Lung (tissue), 12 donors: Measurements from ENCODE around the gene TNFSF8. TPM values are rescaled to one million over a fixed set of nuclear protein-coding genes. Genes with fewer than 3 reads are reported as not detected.

Source experiments
- ATAC-seq: fragments of 200-7000 bp; cut with Tn5 transposase; one replicate; pipeline ENCODE4 v1.9.1; 2020; ENCODE audit warnings: moderate number of reproducible peaks; ENCODE audit not compliant: insufficient read depth, low FRiP score
- DNase-seq, 3 donors: peaks; one replicate each; pipeline ENCODE4 v3.0.0-alpha.2; 2013 to 2017
- H3K27ac ChIP-seq, 2 donors: one replicate each; pipeline ENCODE4 v1.5.1; 2013; ENCODE audit warnings: mild to moderate bottlenecking in 2 of 2, moderate library complexity in 2 of 2, control low read depth in 1 of 2, inconsistent platforms in 1 of 2, low read depth in 1 of 2, low read length in 1 of 2
- H3K27me3 ChIP-seq, 3 donors: one replicate each; pipeline ENCODE4 v1.5.1; 2013; ENCODE audit warnings: low read length in 2 of 3; ENCODE audit not compliant: control insufficient read depth in 3 of 3, insufficient read depth in 3 of 3
- H3K36me3 ChIP-seq, 4 donors: one replicate each; pipeline ENCODE4 v1.5.1; 2013; ENCODE audit warnings: low read length in 4 of 4, mild to moderate bottlenecking in 1 of 4, moderate library complexity in 1 of 4; ENCODE audit not compliant: control insufficient read depth in 4 of 4, insufficient read depth in 4 of 4
- H3K4me1 ChIP-seq, 5 donors: one replicate each; pipeline ENCODE4 v1.5.1; 2013; ENCODE audit warnings: low read length in 5 of 5, mild to moderate bottlenecking in 2 of 5, moderate library complexity in 1 of 5; ENCODE audit not compliant: control insufficient read depth in 5 of 5, insufficient read depth in 5 of 5
- H3K4me3 ChIP-seq: one replicate; pipeline ENCODE4 v1.5.1; 2013; ENCODE audit warnings: mild to moderate bottlenecking, control low read depth, moderate library complexity
- H3K9ac ChIP-seq, 2 donors: one replicate each; pipeline ENCODE4 v1.5.1; 2013; ENCODE audit warnings: low read length in 2 of 2, control low read depth in 1 of 2; ENCODE audit not compliant: insufficient read depth in 1 of 2
- H3K9me3 ChIP-seq, 4 donors: one replicate each; pipeline ENCODE4 v1.5.1; 2013; ENCODE audit warnings: low read length in 3 of 4, mild to moderate bottlenecking in 1 of 4, moderate library complexity in 1 of 4; ENCODE audit not compliant: control insufficient read depth in 4 of 4, insufficient read depth in 3 of 4
- CTCF ChIP-seq: IDR thresholded peaks from 2 replicates; pipeline ENCODE4 v1.5.1; 2012; ENCODE audit warnings: mild to moderate bottlenecking; ENCODE audit errors: control extremely low read depth, extremely low read depth
- WGBS, 2 donors: extraction: QIAGEN DNeasy Blood & Tissue Kit; methylation state at CpG; one replicate each; pipeline ENCODE4 v1.1.7; 2013; 5-methylcytosine and 5-hydroxymethylcytosine counted together
- polyA plus RNA-seq, 2 donors: library from polyadenylated mRNA; stranded (reverse); fragments of 200-250 nt; gene quantifications; one replicate each; pipeline ENCODE4 v1.2.1, GENCODE V29; 2013
- total RNA-seq, 2 donors: library from RNA; depleted of rRNA in 1 of 2; stranded (reverse); fragments of >200 nt in 1 of 2; gene quantifications; one replicate each; pipeline ENCODE4 v1.2.1, GENCODE V29; 2014 to 2021
- donor health status: control.
- donor health status: control.
- donor health status: Bipolar disorder and iron deficiency.
- donor health status: healthy.
- donor health status: DM: yes; HTN: yes; CAD: no.

TNFSF8 gene
- total and polyA plus RNA-seq, 4 donors = 0.61 to 8.7 (median 4.8) TPM

- ATAC-seq (no peak), DNase-seq (no peak)
- H3K27ac ChIP-seq = no peak overlapping the region
- H3K4me3 ChIP-seq = no peak overlapping the region
- no peaks in the 10 kb centered on the region for H3K36me3 ChIP-seq
- TF ChIP-seq CTCF = no peak
- H3K9ac ChIP-seq = no peak overlapping the region
- WGBS, 2 donors = 84 to 88% methylated on average over 4 of the region's 4 CpGs
- H3K9me3 ChIP-seq = no peaks in the 10 kb centered on the region
- no peaks in the 10 kb centered on the region for H3K27me3 ChIP-seq
- H3K4me1 ChIP-seq = peaks cover 0 to 8% (median 6%) of the 10 kb centered on the region in 5 donors
Measured at GRCh38 chr9:114856215-114856941, 74.0 kb downstream of the TNFSF8 start.

GRCh38 chr9:114855488-114855887 is 74.9 kb downstream of the TNFSF8 start:
- no peak for ATAC-seq
- WGBS, 2 donors = 67 to 76% methylated on average over 2 of the region's 2 CpGs
- no peak overlapping the region for H3K4me3 ChIP-seq
- H3K9ac ChIP-seq = no peak overlapping the region
- H3K27ac ChIP-seq = no peak overlapping the region
- TF ChIP-seq CTCF = no peak
- no peak for DNase-seq
- no peaks in the 10 kb centered on the region for H3K9me3 ChIP-seq
- no peaks in the 10 kb centered on the region for H3K27me3 ChIP-seq
- H3K36me3 ChIP-seq = no peaks in the 10 kb centered on the region
- H3K4me1 ChIP-seq = peaks cover 0 to 12% (median 6%) of the 10 kb centered on the region in 5 donors

DNA sequence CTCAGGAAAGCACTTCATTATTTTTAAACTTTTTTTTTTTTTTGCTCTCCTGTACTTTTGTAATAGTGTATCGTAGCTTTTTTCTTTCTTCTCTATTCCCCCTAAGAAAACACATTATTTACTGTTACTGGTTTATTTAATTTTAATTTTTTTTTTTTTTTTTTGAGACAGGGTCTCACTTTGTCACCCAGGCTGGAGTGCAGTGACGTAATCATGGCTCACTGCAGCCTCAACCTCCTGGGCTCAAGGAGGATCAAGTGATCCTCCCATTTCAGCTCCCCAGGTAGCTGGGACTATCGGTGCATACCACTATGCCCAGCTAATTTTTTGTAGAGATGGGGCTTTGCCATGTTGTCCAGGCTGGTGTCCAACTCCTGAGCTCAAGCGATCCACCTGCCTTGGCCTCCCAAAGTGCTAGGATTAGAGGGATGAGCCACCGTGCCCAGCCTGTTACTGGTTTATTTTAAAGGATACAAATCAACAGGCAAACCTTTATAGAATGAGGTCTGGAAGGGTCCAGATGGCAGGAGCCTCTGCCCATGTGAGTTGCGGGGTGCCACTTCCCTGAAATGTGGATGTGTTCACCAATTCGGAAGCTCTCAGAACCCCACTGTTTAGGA is 75.5 kb downstream of the TNFSF8 start:
- H3K27ac ChIP-seq = no peak overlapping the region
- H3K9ac ChIP-seq = no peak overlapping the region
- ATAC-seq = no peak
- H3K4me3 ChIP-seq = no peak overlapping the region
- 94 to 95% methylated on average over 7 of the region's 7 CpGs for WGBS, 2 donors
- TF ChIP-seq CTCF = no peak
- DNase-seq = no peak
- H3K9me3 ChIP-seq = no peaks in the 10 kb centered on the region
- H3K4me1 ChIP-seq = peaks cover 0 to 12% (median 6%) of the 10 kb centered on the region in 5 donors
- H3K27me3 ChIP-seq = no peaks in the 10 kb centered on the region
- no peaks in the 10 kb centered on the region for H3K36me3 ChIP-seq
